Vagina (tissue), 2 donors: ENCODE data around the gene TSC22D4.
"Not testable (repeated sequence)": the region's sequence is repeated elsewhere in the genome, so short reads cannot be mapped to it uniquely, and the experiment has no call there.

Experiments used
- POLR2A ChIP-seq, 2 donors: fragments of 450-650 bp; IDR thresholded peaks; one replicate each; pipeline ENCODE4 v1.6.1; 2017; ENCODE audit warnings: antibody characterized with exemption in 2 of 2, mild to moderate bottlenecking in 2 of 2, moderate library complexity in 2 of 2
- POLR2AphosphoS5 ChIP-seq, 2 donors: sonication (generic); formaldehyde crosslinking; IDR thresholded peaks; one replicate each; pipeline ENCODE4 v1.9.0; 2017; ENCODE audit warnings: antibody characterized with exemption in 2 of 2, mild to moderate bottlenecking in 2 of 2, low read depth in 1 of 2; ENCODE audit not compliant: insufficient read depth in 1 of 2

DNA sequence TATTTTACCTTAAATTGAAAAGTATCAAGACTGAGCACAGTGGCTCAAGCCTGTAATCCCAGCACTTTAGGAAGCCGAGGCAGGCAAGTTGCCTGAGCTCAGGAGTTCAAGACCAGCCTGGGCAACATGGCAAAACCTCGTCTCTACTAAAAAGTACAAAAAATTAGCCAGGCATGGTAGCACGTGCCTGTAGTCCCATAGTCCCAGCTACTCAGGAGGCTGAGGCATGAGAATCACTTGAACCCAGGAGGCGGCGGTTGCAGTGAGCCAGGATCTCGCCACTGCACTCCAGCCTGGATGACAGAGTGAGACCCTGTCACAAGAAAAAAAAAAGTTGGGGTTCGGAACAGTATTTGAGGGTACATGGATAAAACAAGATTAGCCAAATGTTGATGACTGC lies 39.8 kb downstream of the TSC22D4 start:
- TF ChIP-seq POLR2AphosphoS5 (IDR thresholded peaks at IDR 0.05; ENCODE audit: insufficient read depth in 1 of 2, low read depth in 1 of 2); POLR2A (IDR thresholded peaks at IDR 0.05): not testable (repeated sequence)
